ENCODE data around the gene TM4SF5. TPM values are rescaled to one million over a fixed set of nuclear protein-coding genes. Genes with fewer than 3 reads are reported as not detected.
"Not testable (repeated sequence)": the region's sequence is repeated elsewhere in the genome, so short reads cannot be mapped to it uniquely, and the experiment has no call there.

Gene TM4SF5
- total RNA-seq, 3 donors from 2014 or later (not counting 1 experiment from before 2014, with no cell fraction given), result not detected

DNA sequence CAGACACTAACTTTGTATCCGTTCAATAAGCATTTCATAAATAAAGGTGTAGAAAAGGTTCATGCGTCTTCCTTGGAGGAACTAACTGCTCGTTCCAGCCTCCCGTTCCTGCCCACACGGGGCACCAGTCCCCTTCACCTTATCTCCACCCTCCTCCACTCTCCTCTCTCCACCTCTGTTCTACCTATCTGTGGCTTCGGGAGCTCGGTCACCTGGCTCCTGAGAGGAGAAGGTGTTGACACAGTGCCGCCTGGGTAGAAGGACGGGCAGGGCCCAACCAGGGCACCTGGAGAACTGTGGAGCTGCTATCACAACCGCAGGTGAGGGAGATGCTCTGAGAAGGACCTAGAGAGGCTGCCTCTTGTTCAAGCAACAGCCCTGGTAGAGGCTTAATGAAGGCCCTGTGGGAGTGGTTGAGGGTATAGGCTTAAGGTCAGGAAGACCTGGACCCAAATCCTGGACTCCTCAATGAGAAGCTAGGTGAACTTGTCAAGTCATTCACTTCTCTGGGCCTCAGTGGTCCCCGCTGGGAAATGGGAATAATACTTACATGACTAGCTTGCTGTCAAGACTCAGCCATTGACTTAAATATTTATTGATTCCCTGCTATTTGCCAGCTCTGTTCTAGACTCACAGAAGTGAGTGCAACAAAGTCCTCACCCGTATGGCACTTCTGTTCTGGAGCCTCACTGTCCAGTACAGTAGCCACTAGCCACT is 51.8 kb downstream of the TM4SF5 start:
- Mint-ChIP-seq H3K36me3 (no peaks in the 10 kb centered on the region), H3K4me1 (no peaks in the 10 kb centered on the region), H3K27ac (no peak overlapping the region), H3K9me3 (no peaks in the 10 kb centered on the region), H3K27me3 (ENCODE audit: low read depth in 2 of 2) (peaks cover 0 to 1% of the 10 kb centered on the region in 2 donors), H3K4me3 (no peak overlapping the region)
- no peak overlapping the region for H3K4me3 ChIP-seq (ENCODE audit: low read length)
- H3K27me3 ChIP-seq (ENCODE audit: control insufficient read depth, insufficient read depth, low read length), result no peaks in the 10 kb centered on the region
- TF ChIP-seq, protein P1, sequence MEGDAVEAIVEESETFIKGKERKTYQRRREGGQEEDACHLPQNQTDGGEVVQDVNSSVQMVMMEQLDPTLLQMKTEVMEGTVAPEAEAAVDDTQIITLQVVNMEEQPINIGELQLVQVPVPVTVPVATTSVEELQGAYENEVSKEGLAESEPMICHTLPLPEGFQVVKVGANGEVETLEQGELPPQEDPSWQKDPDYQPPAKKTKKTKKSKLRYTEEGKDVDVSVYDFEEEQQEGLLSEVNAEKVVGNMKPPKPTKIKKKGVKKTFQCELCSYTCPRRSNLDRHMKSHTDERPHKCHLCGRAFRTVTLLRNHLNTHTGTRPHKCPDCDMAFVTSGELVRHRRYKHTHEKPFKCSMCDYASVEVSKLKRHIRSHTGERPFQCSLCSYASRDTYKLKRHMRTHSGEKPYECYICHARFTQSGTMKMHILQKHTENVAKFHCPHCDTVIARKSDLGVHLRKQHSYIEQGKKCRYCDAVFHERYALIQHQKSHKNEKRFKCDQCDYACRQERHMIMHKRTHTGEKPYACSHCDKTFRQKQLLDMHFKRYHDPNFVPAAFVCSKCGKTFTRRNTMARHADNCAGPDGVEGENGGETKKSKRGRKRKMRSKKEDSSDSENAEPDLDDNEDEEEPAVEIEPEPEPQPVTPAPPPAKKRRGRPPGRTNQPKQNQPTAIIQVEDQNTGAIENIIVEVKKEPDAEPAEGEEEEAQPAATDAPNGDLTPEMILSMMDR (IDR thresholded peaks at IDR 0.05), result no peak
- H3K9me3 ChIP-seq (ENCODE audit: control insufficient read depth, insufficient read depth, low read length), result no peaks in the 10 kb centered on the region
- intact Hi-C loops (cut with micrococcal nuclease), result no loop called here
- 85% methylated on average over 12 of the region's 12 CpGs for WGBS (ENCODE audit: insufficient coverage)
- ATAC-seq, result no peak
- no peaks in the 10 kb centered on the region for H3K36me3 ChIP-seq (ENCODE audit: control insufficient read depth, insufficient read depth, low read length)
- H3K27ac ChIP-seq (ENCODE audit: low read length), result no peak overlapping the region
- no peaks in the 10 kb centered on the region for H3K4me1 ChIP-seq (ENCODE audit: control insufficient read depth, insufficient read depth, low read length)
- no peak for DNase-seq

DNA sequence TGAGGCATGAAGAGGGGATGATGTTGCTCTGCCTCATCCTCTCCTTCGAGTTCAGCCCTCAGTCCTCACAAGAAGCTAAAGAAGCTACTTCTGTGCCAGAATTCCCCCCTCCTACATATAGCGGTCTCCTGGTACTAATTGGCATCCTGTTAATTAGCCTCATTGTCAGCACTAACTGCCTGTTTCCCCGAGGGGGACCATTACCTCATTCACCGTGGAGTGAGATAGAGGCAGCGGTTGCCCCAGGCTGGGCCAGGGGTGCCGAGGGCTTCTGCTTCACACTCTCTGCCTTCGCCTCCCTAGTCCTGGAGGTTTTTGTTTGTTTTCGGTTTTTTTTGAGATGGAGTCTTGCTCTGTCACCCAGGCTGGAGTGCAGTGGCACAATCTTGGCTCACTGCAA is 55.7 kb downstream of the TM4SF5 start:
- ATAC-seq (no peak), DNase-seq (no peak)
- Mint-ChIP-seq H3K27me3 (ENCODE audit: low read depth in 2 of 2) (peaks cover 3 to 7% of the 10 kb centered on the region in 2 donors), H3K4me3 (no peak overlapping the region), H3K27ac (no peak overlapping the region), H3K4me1 (no peaks in the 10 kb centered on the region), H3K36me3 (no peaks in the 10 kb centered on the region), H3K9me3 (no peaks in the 10 kb centered on the region)
- no peaks in the 10 kb centered on the region for H3K9me3 ChIP-seq (ENCODE audit: control insufficient read depth, insufficient read depth, low read length)
- H3K27me3 ChIP-seq (ENCODE audit: control insufficient read depth, insufficient read depth, low read length), result no peaks in the 10 kb centered on the region
- TF ChIP-seq, protein P1 (IDR thresholded peaks at IDR 0.05), result no peak
- no peak overlapping the region for H3K4me3 ChIP-seq (ENCODE audit: low read length)
- H3K36me3 ChIP-seq (ENCODE audit: control insufficient read depth, insufficient read depth, low read length), result no peaks in the 10 kb centered on the region
- intact Hi-C loops (cut with micrococcal nuclease), result no loop called here
- WGBS (ENCODE audit: insufficient coverage), result 85% methylated on average over 8 of the region's 8 CpGs
- H3K27ac ChIP-seq (ENCODE audit: low read length), result no peak overlapping the region
- H3K4me1 ChIP-seq (ENCODE audit: control insufficient read depth, insufficient read depth, low read length), result peaks cover 2% of the 10 kb centered on the region

DNA sequence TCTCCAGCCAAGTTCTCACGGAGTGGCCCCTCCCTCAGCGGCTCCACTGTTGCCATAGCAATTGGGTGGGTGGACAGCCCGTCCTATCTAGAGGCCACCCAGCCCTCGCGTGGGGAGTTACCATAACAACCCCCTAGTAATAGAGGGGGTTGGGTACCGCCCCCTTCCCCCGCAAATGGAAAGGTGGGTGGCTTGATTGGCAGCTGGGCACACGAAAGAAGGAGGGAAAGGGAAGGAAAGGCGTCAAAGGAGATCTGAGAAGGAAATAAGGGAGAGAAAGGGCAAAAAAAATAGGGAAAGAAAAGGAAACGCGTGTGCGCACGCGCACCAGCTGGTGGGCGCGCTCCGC is 61.1 kb downstream of the TM4SF5 start:
- WGBS (ENCODE audit: insufficient coverage), result 0% methylated on average over 11 of the region's 17 CpGs
- Histone ChIP-seq H3K4me3 (ENCODE audit: low read length) (peak overlapping the region; percentile 44), H3K27ac (ENCODE audit: low read length) (peak overlapping the region; percentile 72), H3K4me1 (ENCODE audit: control insufficient read depth, insufficient read depth, low read length) (peaks cover 33% of the 10 kb centered on the region)
- H3K27ac Mint-ChIP-seq, result peak overlapping the region; percentile 64 to 87
- intact Hi-C loops (cut with micrococcal nuclease); H3K27me3 ChIP-seq (ENCODE audit: control insufficient read depth, insufficient read depth, low read length); H3K36me3 ChIP-seq (ENCODE audit: control insufficient read depth, insufficient read depth, low read length); H3K9me3 Mint-ChIP-seq; H3K27me3 Mint-ChIP-seq (ENCODE audit: low read depth in 2 of 2); H3K36me3 Mint-ChIP-seq; DNase-seq; H3K9me3 ChIP-seq (ENCODE audit: control insufficient read depth, insufficient read depth, low read length): not testable (repeated sequence)
- ATAC-seq, result peak in 1 of 3 donors; percentile 14
- H3K4me1 Mint-ChIP-seq, result peaks cover 27 to 35% of the 10 kb centered on the region in 2 donors
- H3K4me3 Mint-ChIP-seq, result peak overlapping the region; percentile 89

Other genes starting within 250 kb of the TM4SF5 start
- gene MYBBP1A, start 216.5 kb upstream of the TM4SF5 start, total RNA-seq, result 10 to 100 TPM; 50.5 to 58.1 (median 52.7) TPM
- not detected for gene GGT6, start 211.3 kb upstream of the TM4SF5 start, total RNA-seq
- gene SMTNL2, start 187.4 kb upstream of the TM4SF5 start, total RNA-seq, result not detected
- gene ALOX15, start 130.2 kb upstream of the TM4SF5 start, total RNA-seq, result not detected
- 10 to 100 TPM; 32.3 to 45.8 (median 43.5) TPM for gene PELP1, start 67.7 kb upstream of the TM4SF5 start, total RNA-seq
- gene ARRB2, start 61.3 kb upstream of the TM4SF5 start, total RNA-seq, result 100 to 1,000 TPM; 314 to 374 (median 335) TPM
- 10 to 100 TPM in 2 of 3 donors, 1 to 10 TPM in 1; 9.1 to 15.0 (median 10.5) TPM for gene MED11, start 40.5 kb upstream of the TM4SF5 start, total RNA-seq
- 1 to 10 TPM in 1 of 3 donors, under 1 TPM in 2; 0.52 to 3.5 (median 0.93) TPM for gene ZMYND15, start 32.1 kb upstream of the TM4SF5 start, total RNA-seq
- gene CXCL16, start 32.0 kb upstream of the TM4SF5 start, total RNA-seq, result 10 to 100 TPM in 2 of 3 donors, 1 to 10 TPM in 1; 4.0 to 31.8 (median 16.0) TPM
- gene VMO1, start 14.5 kb downstream of the TM4SF5 start, total RNA-seq, result 1 to 10 TPM; 1.2 to 4.8 (median 1.3) TPM
- not detected for gene GLTPD2, start 17.1 kb downstream of the TM4SF5 start, total RNA-seq
- 10 to 100 TPM; 69.4 to 79.3 (median 70.0) TPM for gene PSMB6, start 24.3 kb downstream of the TM4SF5 start, total RNA-seq
- gene PLD2, start 35.3 kb downstream of the TM4SF5 start, total RNA-seq, result 10 to 100 TPM; 20.8 to 22.7 (median 21.3) TPM
- gene MINK1, start 61.5 kb downstream of the TM4SF5 start, total RNA-seq, result 100 to 1,000 TPM; 103 to 122 (median 110) TPM
- gene C17orf107, start 127.7 kb downstream of the TM4SF5 start, total RNA-seq, result 10 to 100 TPM; 24.4 to 30.2 (median 27.5) TPM
- gene CHRNE, start 131.2 kb downstream of the TM4SF5 start, total RNA-seq, result 10 to 100 TPM; 11.8 to 17.9 (median 11.8) TPM
- 1 to 10 TPM in 2 of 3 donors, under 1 TPM in 1; 0.25 to 4.3 (median 2.2) TPM for gene GP1BA, start 160.4 kb downstream of the TM4SF5 start, total RNA-seq
- 10 to 100 TPM; 34.7 to 47.5 (median 42.5) TPM for gene SLC25A11, start 168.2 kb downstream of the TM4SF5 start, total RNA-seq
- 100 to 1,000 TPM; 149 to 189 (median 177) TPM for gene RNF167, start 168.4 kb downstream of the TM4SF5 start, total RNA-seq
- 1,000 to 10,000 TPM; 1,278 to 1,379 (median 1,308) TPM for gene PFN1, start 176.6 kb downstream of the TM4SF5 start, total RNA-seq
- 10 to 100 TPM; 26.1 to 28.4 (median 26.6) TPM for gene ENO3, start 179.2 kb downstream of the TM4SF5 start, total RNA-seq
- gene SPAG7, start 195.9 kb downstream of the TM4SF5 start, total RNA-seq, result 10 to 100 TPM; 45.7 to 60.2 (median 59.6) TPM
- 10 to 100 TPM; 56.2 to 69.5 (median 69.4) TPM for gene CAMTA2, start 215.8 kb downstream of the TM4SF5 start, total RNA-seq
- gene INCA1, start 225.6 kb downstream of the TM4SF5 start, total RNA-seq, result under 1 TPM in 2 of 3 donors, not detected in 1; 0.39 to 0.54 TPM
- gene KIF1C, start 226.1 kb downstream of the TM4SF5 start, total RNA-seq, result 10 to 100 TPM; 17.1 to 28.6 (median 22.2) TPM